Fibroblast of skin of abdomen (primary cell): Measurements from ENCODE around the gene PITPNM3. TPM values are rescaled to one million over a fixed set of nuclear protein-coding genes. Genes with fewer than 3 reads are reported as not detected.
"Not testable (repeated sequence)": the region's sequence is repeated elsewhere in the genome, so short reads cannot be mapped to it uniquely, and the experiment has no call there.

Experiments used
- DNase-seq: peaks from one replicate; pipeline ENCODE4 v3.0.0-alpha.2; 2013
- polyA plus RNA-seq, 2 experiments: library from polyadenylated mRNA; unstranded; fragments of 120-200 nt; gene quantifications; one replicate each; pipeline ENCODE4 v1.2.1, GENCODE V29; 2013; ENCODE audit not compliant: insufficient read length in 2 of 2

The PITPNM3 gene
- polyA plus RNA-seq (2013, experiment 1 of 2; ENCODE audit: insufficient read length) = 5.0 TPM
- 4.7 TPM for polyA plus RNA-seq (2013, experiment 2 of 2; ENCODE audit: insufficient read length)

DNA sequence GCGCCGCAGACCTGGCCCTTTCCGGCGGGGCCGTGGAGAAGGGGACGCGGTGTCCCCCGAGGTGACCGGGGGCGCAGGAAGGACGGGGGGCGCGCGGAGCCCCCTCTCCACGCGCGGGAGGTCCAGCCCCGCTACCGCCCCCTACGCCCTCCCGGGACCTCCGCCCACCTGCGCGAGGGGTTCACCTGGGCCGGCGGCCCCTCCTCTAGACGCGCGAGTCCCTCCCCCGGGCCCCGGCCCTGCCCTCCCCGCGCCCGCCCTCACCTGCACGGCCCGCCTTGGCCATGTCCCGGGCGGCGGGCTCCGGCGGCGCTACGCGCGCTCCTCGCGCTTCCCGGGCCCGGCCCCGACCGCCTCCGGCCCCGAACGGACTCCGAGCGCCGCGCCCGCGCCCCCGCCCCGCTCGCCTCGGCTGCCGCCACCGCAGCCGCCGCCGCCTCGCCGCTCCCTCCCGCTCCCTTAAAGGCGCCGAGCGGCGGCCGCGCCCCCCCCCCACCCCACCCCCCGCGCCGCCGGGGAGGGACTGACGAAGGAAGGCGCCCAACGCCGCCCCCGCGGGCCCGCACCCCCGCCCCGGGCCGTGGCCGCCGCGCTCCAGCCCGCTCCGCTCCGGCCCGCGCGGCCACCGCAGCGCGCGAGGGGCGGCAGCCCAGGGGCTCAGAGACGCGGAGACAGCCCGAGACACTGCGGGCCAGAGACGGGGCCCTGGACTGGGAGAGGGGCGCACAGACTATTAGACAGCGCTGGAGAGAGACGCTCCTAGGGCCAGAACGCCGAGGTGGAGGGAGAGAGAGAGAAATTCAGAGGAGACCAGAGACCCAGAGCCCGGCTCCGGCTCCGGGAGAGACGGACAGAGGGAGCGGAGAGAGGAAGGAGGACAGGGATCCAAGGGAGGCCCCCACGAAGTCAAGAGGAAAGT is at the start of gene PITPNM3:
TSS of gene PITPNM3 (minus strand) at position 435 of the 919 bp plus-strand sequence. CDS start at position 286, 149 bp downstream.
- no peak for DNase-seq

GRCh38 chr17:6605142-6605541 is 48.8 kb upstream of the PITPNM3 start:
- DNase-seq = no peak

GRCh38 chr17:6603744-6604325 is 47.5 kb upstream of the PITPNM3 start:
- no peak for DNase-seq

DNA sequence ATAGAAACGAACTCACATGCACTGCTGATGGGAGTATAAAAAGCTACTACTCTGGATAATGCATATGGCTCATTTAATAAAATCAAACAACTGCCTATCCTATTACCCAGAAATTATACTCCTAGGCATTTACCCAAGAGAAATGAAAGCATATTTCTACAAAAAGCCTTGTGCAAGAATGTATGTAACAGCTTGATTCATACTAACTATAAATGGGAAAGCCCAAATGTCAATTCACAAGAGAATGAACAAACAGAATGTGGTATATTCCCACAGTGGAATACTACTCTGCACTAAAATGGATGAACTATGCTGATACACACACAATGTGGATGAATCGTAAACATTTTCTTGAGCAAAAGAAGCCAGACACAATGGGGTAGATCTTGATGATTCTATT is 45.8 kb upstream of the PITPNM3 start:
- DNase-seq = no peak

GRCh38 chr17:6599364-6599763 is 43.0 kb upstream of the PITPNM3 start:
- no peak for DNase-seq

- no peak for DNase-seq
Measured at GRCh38 chr17:6597727-6598126, 41.4 kb upstream of the PITPNM3 start.

DNA sequence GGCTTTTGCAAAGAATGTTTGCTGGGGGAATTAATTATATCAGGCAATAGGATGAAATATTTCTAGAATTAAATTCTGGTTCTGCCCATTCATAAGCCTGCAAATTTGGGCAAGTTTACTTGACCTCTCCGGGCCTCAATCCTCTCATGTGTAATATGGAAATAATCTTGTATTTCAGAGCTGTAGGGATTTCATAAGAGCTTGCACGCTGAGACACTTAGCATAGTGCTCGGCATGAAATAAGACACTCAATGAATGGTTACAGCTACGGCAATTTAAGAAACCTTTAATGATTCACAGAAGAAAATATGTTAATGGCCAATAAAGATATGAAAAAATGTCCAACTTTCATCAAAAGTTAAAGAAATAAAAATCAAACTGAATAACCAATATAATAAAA is 40.6 kb upstream of the PITPNM3 start:
- DNase-seq = no peak

DNA sequence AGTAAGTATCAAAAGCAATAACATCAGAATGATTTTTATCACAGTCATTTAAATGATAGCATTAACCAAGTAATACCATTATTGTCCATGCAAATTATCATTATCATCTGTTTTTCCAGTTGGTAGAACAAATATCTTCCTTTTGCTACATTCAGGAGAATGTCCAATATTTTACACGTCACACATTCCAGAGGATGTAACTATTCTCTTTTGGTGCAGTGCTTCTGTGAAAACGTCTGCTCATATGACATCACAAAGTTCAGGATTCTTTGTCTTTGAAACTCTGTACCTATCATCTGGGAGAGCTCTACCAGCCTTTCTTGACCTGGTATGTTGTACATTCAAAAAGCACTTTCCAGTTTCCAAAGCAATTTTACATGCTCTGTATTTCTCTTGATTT is 40.2 kb upstream of the PITPNM3 start:
- DNase-seq = no peak

- no peak for DNase-seq
Measured at GRCh38 chr17:6596081-6596480, 39.7 kb upstream of the PITPNM3 start.

DNA sequence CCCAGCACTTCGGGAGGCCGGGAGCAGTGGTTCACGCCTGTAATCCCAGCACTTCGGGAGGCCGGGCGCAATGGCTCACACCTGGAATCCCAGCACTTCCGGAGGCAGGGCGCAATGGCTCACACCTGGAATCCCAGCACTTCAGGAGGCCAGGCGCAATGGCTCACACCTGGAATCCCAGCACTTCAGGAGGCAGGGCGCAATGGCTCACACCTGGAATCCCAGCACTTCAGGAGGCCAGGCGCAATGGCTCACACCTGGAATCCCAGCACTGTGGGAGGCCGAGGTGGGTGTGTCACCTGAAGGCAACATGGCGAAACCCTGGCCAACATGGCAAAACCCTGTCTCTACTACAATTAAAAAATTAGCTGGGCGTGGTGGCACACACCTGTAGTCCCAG is 37.0 kb upstream of the PITPNM3 start:
- not testable (repeated sequence) for DNase-seq

DNA sequence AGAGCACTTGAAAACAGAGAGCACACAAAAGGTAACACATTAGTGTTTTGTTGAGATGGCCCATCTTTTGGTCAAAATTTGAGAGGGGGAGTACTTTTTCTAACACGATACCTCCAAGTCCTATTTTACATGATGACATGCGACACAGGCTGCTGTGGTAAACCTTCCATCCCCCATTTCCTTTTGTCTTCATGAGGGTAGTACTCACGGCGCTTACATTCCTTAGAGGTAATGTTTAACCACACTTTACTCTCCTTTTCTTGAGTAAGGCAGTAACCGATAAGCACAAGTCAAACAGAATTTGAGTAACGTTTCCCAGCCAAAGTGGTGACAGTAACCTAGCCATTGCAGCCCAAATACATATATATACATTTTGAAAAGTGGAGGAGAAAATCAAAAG is 35.8 kb upstream of the PITPNM3 start:
- DNase-seq = peak; percentile 44

GRCh38 chr17:6591599-6592158 is 35.3 kb upstream of the PITPNM3 start:
- DNase-seq = peak; percentile 93

DNA sequence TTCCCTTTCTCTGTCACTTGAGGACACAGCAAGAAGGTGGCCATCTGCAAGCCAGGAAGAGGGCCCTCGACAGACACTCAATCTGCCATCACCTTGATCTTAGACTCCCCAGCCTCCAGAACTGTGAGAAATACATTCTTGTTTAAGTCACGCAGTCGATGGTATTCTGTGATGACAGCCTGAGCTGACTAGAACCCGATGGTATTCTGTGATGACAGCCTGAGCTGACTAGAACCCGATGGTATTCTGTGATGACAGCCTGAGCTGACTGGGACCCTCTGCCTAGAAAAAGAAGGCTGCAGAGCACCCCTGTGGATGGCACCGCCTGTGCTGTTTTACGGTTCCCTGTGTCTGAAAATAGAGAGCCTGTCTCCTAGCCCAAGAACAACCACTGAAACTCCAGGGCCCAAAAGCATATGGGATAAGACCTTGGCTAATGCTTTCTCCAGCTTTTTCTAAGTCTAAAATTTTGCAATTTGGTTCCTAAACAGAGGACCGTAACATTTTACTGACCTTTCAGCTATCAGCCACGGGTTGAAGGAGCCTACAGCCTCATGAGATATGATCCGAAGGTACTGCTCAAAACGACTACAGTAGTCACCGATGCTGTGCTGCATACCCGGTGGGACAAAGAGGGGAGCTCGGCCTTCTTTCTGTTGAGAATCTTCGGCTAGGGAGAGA is 33.1 kb upstream of the PITPNM3 start:
- DNase-seq = peak; percentile 79

DNA sequence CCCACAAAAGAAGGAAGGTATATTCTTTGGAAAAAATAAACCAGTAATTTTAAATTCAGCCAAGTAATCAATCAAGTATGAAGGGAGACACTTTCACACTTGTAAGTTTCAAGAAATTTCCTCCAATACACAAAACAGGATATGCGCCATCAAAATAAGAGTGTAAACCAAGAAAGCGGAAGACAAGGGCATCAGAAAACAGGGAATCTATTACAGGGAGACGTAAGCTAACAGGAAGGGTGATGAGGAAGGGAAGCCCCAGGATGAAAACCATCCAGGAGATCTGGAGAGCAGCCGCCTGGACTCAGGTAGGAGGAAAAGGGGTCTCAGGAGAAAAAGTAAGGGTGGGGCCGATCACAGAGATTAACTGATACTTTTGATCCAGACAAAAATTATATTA is 31.8 kb upstream of the PITPNM3 start:
- DNase-seq = no peak

DNA sequence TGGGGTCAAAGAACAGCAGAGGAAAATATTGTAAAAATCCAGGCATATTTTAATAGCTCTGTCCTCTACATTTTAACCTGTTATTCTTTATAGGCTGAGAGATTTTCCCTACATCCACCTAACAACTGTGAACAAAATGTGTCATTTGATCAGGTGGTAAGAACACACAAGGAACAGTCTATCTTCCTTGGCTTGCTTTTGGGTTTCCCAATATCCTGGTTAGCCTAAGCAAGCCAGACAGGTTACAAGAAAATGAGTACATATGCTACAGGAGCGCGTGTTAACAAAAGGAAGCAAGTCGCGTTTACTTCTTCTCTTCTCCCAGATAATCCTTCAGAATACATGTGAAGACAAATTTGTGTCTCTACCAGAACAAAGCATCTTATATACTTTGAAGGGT is 31.0 kb upstream of the PITPNM3 start:
- no peak for DNase-seq

- DNase-seq = no peak
Measured at GRCh38 chr17:6583411-6583810, 27.1 kb upstream of the PITPNM3 start.

- DNase-seq = no peak
Measured at GRCh38 chr17:6580625-6581024, 24.3 kb upstream of the PITPNM3 start.

DNA sequence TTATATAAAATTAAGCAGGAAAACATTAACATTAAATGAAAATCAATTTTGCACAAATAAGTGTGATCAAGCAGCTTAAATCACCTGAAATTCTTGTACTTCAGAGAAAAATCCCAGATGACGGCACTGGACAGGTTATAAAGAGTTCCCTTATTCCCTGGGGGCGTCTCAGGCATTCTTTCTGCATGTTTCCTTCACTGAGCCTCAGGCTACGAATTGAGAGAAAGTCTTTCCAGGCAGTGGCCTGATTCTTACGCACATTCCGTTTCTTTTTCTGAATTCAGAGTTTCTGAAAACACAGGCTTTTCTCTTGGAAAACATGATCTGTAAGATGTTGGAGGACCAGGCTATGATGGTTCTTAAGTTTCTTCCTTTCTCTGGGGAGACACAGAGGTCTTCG is 22.1 kb upstream of the PITPNM3 start:
- DNase-seq = no peak

GRCh38 chr17:6577686-6578263 is 21.4 kb upstream of the PITPNM3 start:
- DNase-seq = no peak

DNA sequence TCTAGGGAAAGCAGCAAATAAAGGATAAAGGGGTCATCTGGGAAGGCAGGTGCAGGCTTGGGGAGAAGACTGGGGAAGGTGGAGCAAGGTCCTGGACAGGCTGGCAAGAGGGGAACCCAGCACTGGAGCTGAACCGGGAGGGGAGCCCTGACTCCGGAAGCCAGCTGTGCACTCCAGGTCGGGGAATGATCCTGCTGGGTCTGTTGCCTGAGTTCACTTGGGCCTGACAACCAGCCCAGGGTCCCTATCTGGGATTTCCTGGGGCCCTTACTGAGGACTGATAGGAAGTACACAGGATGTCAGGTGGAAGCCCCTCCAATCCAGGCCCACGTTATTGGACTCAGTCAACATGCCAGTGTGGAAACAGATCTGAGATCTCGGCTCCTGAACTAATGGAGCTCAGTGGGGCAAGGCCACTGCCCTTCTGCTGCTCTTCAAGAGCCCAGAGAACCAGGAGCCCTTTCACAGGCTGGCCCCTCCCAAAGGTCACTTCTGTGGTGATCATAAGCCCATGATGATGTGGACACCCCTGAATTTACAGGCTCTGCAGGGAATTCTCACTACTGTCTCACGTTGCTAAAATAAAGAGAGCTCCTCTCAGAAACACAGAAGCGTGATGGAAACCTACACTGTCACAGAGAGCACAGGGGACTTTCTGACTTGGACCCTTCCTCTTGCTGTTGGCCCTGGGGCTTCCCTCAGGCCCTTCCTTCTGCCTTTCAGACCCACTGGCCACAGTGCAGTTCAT is 19.9 kb upstream of the PITPNM3 start:
- DNase-seq = no peak

DNA sequence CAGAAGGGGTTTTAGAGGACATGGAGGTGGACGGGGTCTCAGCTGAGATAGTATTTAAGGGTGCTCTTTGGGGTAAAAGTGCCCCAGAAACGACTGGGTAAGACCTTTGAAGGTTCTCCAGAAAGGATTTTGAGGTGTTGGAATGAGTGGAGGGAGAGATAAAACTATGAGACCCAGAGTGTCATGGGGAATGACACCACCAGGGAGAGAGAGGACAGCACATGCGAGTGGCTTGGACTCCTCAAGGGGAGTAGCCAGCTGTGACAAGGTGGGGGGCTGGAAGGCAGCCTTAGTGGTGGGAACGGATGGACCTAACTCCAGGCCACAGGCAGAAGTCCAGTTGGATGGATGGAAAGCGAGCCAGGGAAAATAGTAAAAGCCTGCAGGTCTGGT is 19.2 kb upstream of the PITPNM3 start:
- no peak for DNase-seq
